Retinal pigment epithelial cell (primary cell): ENCODE data around the gene LRCH1.

Source experiments
- DNase-seq: peaks from one replicate; pipeline ENCODE4 v3.0.0-alpha.2; 2010; ENCODE audit warnings: low read depth
- H3K4me3 ChIP-seq: 2 replicates; pipeline ENCODE4 v1.5.1; 2011; ENCODE audit warnings: mild to moderate bottlenecking, low read length, control low read depth, moderate library complexity
- TF ChIP-seq, protein P1 (sequence below): conservative IDR thresholded peaks from 2 replicates; pipeline ENCODE4 v1.5.1; 2011; ENCODE audit warnings: low read depth, low read length, control low read depth, inconsistent platforms

LRCH1 gene

DNA sequence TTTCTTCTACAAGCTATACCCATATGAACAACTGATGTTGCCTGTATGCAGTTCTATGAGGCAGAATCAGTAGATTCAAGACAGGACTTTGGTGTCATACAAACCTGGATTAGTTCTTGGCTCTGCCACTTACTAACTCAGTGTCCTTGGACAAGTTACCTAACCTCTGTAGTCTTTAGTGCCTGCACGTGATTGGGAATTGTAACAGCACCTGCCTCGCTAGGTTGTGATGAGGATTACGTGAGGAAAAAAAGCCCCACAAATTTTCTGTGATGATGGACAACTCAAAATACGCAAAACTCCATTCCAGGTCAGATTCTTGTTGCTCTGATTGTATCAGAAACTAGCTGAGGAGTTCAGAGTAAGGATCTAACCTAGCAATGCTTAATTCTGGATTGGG, 89.3 kb downstream of the LRCH1 start:
- TF ChIP-seq, protein P1, sequence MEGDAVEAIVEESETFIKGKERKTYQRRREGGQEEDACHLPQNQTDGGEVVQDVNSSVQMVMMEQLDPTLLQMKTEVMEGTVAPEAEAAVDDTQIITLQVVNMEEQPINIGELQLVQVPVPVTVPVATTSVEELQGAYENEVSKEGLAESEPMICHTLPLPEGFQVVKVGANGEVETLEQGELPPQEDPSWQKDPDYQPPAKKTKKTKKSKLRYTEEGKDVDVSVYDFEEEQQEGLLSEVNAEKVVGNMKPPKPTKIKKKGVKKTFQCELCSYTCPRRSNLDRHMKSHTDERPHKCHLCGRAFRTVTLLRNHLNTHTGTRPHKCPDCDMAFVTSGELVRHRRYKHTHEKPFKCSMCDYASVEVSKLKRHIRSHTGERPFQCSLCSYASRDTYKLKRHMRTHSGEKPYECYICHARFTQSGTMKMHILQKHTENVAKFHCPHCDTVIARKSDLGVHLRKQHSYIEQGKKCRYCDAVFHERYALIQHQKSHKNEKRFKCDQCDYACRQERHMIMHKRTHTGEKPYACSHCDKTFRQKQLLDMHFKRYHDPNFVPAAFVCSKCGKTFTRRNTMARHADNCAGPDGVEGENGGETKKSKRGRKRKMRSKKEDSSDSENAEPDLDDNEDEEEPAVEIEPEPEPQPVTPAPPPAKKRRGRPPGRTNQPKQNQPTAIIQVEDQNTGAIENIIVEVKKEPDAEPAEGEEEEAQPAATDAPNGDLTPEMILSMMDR, result no peak
- no peak for DNase-seq
- no peak overlapping the region for H3K4me3 ChIP-seq

DNA sequence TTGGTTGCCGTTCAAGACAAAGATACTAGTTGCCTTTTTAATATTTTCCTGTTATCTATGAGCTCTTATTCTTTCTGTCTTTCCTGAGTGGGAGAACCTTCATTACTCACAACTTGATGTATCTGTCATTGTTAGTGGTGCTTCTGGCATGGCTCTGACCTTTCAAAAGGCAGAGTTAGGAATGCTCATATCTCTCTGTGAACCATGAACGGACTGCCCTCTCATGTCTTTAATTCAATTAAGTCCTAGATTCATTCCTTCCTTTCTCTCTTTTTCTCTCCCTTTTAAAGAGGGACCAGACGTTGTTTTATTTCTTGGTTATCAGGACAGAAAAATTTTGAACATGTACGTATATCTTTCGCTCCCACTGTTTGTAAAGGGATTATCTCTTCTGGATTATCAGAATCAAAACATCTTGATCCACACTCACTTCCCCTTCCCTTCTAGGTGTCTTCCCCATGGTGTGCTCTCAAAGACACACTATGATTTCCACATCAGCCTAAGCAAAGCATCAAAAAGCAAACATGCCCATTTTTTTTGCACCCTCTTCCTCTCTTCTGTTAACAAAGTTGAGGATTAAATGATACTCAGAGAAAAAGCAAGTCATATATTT, 90.3 kb downstream of the LRCH1 start:
- TF ChIP-seq, protein P1, result no peak
- no peak for DNase-seq
- no peak overlapping the region for H3K4me3 ChIP-seq

DNA sequence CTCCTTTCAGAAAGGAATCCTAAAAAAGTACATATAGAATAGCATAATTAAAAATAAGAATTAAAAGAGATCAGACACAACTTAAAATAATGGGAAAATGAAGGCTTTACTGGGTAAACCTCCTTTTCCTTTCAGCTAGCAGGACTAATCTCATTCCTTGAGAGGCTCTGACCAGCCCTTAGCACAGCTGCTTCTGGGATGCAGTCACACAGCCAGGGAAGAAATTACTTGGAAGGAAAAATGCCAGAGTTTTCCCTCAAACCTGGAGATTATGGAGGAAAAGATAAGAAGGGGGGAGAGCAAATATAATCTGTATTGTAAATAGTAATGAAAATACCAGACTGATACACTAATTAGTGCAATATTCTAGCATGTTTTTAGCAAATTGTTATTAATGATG, 91.8 kb downstream of the LRCH1 start:
- DNase-seq, result no peak
- H3K4me3 ChIP-seq, result no peak overlapping the region
- TF ChIP-seq, protein P1, result no peak

DNA sequence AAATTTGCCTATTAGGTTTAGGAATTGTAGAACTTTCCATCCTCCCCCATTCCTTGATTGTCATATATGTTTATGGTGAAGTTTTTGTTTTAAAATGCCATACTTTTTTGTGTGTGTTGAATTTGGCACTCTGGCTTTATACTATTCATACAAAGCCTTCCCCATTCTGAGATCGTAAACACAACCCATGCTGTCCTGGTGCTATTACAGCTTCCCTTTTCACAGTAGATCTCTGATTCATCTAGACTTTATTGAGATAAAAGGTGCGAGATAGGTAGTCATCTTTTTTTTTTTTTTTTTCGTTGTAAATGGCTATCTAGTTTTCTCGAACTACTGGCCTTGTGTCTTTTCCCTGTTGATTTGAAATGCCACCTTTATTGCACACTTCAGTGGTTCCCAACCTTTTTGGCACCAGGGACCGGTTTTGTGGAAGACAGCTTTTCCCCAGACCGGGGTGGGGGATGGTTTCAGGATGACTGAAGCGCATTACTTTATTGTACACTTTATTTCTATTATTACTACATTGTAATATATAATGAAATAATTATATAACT, 94.6 kb downstream of the LRCH1 start:
- no peak for DNase-seq
- TF ChIP-seq, protein P1, result no peak
- H3K4me3 ChIP-seq, result no peak overlapping the region

DNA sequence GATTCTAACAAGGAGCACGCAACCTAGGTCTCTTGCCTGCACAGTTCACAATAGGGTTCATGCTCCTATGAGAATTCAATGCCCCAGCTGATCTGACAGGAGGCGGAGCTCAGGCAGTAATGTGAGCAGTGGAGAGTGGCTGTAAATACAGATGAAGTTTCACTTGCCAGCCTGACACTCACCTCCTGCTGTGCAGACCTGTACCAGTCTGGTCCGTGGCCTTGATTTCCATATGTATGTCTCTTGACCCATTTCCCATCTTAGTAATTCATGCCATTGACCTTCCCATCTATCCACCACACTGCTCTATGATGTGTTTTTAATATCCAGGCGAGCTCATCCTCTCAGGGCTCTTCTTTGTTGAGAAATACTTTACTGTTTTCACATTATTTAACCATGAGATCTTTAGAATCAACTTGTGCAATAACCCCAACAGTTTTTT, 95.2 kb downstream of the LRCH1 start:
- no peak overlapping the region for H3K4me3 ChIP-seq
- no peak for DNase-seq
- TF ChIP-seq, protein P1, result no peak

DNA sequence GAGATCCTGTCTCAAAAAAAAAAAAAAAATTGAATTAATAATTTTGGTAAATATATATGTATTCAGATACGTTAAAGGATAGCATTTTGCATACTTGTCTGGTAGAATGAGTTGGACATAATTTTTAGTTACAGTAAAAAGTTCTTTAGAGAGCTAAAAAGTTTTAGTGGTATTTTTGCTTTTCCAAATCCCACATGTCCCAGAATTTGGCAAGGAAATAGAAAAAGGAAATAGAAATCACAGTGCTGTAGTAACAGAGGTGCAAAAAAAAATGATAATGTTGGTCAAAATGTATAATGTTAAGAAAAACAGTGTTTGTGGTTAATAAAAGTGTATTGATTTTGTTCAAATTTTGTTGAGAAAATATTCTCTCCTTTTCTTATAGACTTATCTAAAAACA, 96.8 kb downstream of the LRCH1 start:
- no peak for DNase-seq
- H3K4me3 ChIP-seq, result no peak overlapping the region
- TF ChIP-seq, protein P1, result no peak

DNA sequence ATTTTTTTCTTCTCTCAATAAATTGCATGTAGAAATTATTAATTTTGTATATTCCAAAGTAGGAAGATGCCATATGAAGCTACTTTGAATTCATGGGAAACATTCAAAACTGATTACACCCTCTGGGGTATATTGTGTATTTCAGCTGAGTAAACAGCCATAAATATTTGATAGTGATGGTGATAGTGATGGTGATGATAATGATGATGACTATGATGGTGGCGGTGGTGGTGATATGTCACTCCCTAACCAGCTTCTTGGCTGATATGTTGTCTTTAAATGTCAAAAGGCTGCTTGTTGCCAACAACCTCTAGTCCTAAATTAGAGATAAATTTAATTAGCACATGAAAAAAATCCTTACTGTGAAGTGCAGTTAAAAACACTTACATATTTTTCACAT, 102.0 kb downstream of the LRCH1 start:
- TF ChIP-seq, protein P1, result no peak
- no peak overlapping the region for H3K4me3 ChIP-seq
- no peak for DNase-seq
